Activated T-cell treated with anti-CD3 and anti-CD28 coated beads, Interleukin-2, amount 50 U/mL, for 24 hours (primary cell): ENCODE measurements around the gene CILP2.

Experiments
- DNase-seq: peaks from one replicate; pipeline ENCODE4 v3.0.0-alpha.2; 2020
- H3K27ac Mint-ChIP-seq: 2 replicates; pipeline ENCODE4 v1.8.0; 2020; ENCODE audit warnings: mild to moderate bottlenecking, mixed read lengths
- H3K27me3 Mint-ChIP-seq: 2 replicates; pipeline ENCODE4 v1.8.0; 2020; ENCODE audit warnings: mixed read lengths
- H3K36me3 Mint-ChIP-seq: 2 replicates; pipeline ENCODE4 v1.8.0; 2020; ENCODE audit warnings: low read depth, mixed read lengths
- H3K4me1 Mint-ChIP-seq: 2 replicates; pipeline ENCODE4 v1.8.0; 2020; ENCODE audit warnings: low read depth, mixed read lengths
- H3K4me3 Mint-ChIP-seq: 2 replicates; pipeline ENCODE4 v1.8.0; 2020; ENCODE audit warnings: mild to moderate bottlenecking, moderate library complexity, mixed read lengths
- H3K9me3 Mint-ChIP-seq: 2 replicates; pipeline ENCODE4 v1.8.0; 2020; ENCODE audit warnings: mixed read lengths

Gene CILP2

DNA sequence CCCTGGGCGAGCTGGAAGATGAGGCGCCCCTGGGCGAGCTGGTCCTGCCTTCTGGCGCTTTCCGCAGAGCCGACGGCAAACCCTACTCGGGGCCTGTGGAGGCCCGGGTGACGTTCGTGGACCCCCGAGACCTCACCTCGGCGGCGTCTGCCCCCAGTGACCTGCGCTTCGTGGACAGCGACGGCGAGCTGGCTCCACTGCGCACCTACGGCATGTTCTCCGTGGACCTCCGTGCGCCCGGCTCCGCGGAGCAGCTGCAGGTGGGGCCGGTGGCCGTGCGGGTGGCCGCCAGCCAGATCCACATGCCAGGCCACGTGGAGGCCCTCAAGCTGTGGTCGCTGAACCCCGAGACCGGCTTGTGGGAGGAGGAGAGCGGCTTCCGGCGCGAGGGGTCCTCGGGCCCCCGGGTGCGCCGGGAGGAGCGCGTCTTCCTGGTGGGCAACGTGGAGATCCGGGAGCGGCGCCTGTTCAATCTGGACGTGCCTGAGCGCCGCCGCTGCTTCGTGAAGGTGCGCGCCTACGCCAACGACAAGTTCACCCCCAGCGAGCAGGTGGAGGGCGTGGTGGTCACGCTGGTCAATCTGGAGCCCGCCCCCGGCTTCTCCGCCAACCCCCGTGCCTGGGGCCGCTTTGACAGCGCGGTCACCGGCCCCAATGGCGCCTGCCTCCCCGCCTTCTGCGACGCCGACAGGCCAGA lies 6.3 kb downstream of the CILP2 start:
- Mint-ChIP-seq H3K27me3 (peaks cover 3% of the 10 kb centered on the region), H3K4me1 (peaks cover 12% of the 10 kb centered on the region), H3K9me3 (no peaks in the 10 kb centered on the region)

DNA sequence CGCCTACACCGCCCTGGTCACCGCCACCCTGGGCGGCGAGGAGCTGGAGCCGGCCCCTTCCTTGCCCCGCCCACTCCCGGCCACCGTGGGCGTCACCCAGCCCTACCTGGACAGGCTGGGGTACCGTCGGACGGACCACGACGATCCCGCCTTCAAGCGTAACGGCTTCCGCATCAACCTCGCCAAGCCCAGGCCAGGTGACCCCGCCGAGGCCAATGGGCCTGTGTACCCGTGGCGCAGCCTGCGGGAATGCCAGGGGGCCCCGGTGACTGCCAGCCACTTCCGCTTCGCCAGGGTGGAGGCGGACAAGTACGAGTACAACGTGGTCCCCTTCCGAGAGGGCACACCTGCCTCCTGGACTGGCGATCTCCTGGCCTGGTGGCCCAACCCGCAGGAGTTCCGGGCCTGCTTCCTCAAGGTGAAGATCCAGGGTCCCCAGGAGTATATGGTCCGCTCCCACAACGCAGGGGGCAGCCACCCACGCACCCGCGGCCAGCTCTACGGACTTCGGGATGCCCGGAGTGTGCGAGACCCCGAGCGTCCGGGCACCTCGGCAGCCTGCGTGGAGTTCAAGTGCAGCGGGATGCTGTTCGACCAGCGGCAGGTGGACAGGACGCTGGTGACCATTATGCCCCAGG lies 7.0 kb downstream of the CILP2 start:
- no peak for DNase-seq

More for the DNA sequence above, 6.3 kb downstream of the CILP2 start:
- H3K27ac Mint-ChIP-seq = no peak overlapping the region
- H3K36me3 Mint-ChIP-seq = no peaks in the 10 kb centered on the region
- no peak overlapping the region for H3K4me3 Mint-ChIP-seq
- no peak for DNase-seq

DNA sequence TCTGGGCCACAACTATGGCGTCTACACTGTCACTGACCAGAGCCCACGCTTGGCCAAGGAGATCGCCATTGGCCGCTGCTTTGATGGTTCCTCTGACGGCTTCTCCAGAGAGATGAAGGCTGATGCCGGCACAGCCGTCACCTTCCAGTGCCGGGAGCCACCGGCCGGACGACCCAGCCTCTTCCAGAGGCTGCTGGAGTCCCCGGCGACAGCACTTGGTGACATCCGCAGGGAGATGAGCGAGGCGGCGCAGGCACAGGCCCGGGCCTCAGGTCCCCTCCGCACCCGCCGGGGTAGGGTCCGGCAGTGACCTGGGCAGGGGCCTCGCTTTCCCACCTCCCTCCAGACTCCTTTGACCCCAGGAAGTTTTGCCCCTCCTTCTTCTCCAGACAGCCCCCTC lies 7.6 kb downstream of the CILP2 start:
- peaks cover 3% of the 10 kb centered on the region for H3K27me3 Mint-ChIP-seq
- DNase-seq = no peak
- H3K36me3 Mint-ChIP-seq = no peaks in the 10 kb centered on the region
- H3K4me1 Mint-ChIP-seq = peaks cover 9% of the 10 kb centered on the region
- no peak overlapping the region for H3K27ac Mint-ChIP-seq
- no peak overlapping the region for H3K4me3 Mint-ChIP-seq
- no peaks in the 10 kb centered on the region for H3K9me3 Mint-ChIP-seq

More for the DNA sequence above, 7.0 kb downstream of the CILP2 start:
- Mint-ChIP-seq H3K27ac (no peak overlapping the region), H3K36me3 (no peaks in the 10 kb centered on the region), H3K27me3 (peaks cover 3% of the 10 kb centered on the region), H3K4me1 (peaks cover 12% of the 10 kb centered on the region), H3K4me3 (no peak overlapping the region), H3K9me3 (no peaks in the 10 kb centered on the region)

DNA sequence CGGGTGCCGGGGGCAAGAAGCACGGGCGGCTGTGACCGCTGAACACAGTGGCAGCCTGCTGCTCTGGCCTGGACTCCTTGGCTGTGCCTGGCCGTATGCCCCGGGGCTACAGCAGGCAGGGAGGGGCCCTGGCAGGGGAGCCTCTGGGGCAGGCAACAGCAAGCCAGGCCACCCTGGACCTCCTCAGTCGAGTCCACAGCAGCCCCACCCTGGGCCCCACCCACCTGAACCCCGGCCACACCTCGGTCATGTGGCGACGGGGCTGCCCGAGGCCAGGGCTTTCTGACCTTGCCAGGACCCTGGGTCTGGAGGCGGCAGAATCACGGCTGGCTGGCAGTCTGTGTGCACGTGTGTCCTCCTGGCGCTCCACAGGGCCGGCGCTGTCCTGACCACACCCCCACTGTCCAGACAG lies 8.7 kb downstream of the CILP2 start:
- DNase-seq = no peak
- Mint-ChIP-seq H3K9me3 (no peaks in the 10 kb centered on the region), H3K27me3 (peaks cover 3% of the 10 kb centered on the region), H3K4me3 (no peak overlapping the region), H3K4me1 (peaks cover 2% of the 10 kb centered on the region), H3K36me3 (no peaks in the 10 kb centered on the region), H3K27ac (no peak overlapping the region)

DNA sequence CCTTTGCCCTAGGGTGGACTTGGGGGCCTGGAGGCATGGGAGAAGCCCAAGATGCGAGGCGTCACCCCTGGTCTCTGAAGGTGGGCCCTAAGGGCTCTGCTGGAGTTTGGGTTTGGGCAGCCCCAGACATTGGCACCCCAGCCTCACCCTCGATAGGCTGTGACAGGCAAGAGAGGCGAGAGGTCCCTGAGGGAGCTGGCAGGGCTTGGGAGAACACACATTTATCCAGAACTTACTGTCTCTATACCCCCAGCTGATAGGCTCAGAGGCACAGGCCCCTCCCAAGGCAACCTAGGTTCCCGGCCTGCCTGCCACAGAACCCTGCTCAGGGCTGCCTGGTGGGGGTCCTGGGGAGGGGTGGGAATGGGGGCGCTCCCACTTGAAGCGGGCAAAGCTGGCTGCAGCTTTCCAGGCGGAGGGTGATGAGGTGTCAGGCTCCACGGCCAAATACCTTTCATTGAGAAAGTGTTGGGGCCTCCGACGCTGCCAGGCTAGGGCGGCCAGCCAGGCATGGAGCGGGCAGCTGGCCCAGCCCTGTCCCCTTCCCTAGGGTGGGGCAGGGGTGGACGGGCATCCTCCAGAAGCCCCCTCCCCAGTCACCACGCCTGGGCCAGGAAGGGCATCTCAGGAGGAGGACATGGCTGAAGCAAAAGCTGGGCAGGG lies 9.7 kb downstream of the CILP2 start:
- no peak overlapping the region for H3K27ac Mint-ChIP-seq
- H3K36me3 Mint-ChIP-seq = no peaks in the 10 kb centered on the region
- H3K27me3 Mint-ChIP-seq = peaks cover 3% of the 10 kb centered on the region
- H3K4me1 Mint-ChIP-seq = no peaks in the 10 kb centered on the region
- no peak for DNase-seq
- H3K9me3 Mint-ChIP-seq = no peaks in the 10 kb centered on the region
- no peak overlapping the region for H3K4me3 Mint-ChIP-seq

DNA sequence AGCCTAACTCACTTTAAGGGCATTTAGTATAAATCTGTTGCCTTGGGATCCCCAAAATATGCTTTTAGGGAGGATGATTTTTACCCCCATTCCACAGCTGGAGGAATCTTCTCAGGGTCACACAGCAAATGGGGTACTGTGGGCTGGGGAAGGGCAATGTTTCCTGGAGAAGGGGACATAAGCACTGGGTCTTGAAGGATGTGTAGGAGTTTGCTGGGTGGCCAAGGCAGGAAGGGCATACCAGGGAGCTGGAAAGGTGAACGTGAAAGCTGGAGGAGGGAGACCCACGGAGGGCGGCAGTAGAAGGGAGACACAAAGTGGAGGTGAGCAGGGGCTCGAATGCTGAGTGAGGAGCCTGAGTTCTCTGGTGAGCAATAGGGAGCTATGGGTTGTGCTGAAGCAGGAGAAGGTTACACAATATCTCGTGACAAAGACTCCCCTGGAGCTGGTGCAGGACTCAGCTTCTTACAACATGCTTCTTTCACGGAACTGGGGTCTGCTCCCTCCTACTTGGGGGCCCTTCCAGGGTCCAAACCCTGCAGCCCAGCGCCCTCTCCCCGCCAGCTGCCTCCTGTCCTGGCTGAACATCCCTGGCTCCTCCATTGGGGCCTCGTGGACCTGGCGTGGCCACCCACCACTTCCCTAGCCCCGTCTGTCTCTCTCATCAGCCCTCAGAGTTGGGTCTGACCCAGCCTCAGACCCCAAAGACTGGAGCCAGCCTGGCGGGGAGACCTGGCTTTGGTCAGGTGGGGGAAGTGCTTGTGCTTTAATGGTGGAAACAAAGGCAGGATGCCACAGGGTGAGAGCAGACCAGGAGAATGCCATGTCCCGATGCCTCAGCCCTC lies 11.1 kb downstream of the CILP2 start:
- Mint-ChIP-seq H3K27me3 (peaks cover 3% of the 10 kb centered on the region), H3K9me3 (no peaks in the 10 kb centered on the region), H3K4me1 (no peaks in the 10 kb centered on the region), H3K4me3 (no peak overlapping the region), H3K27ac (no peak overlapping the region), H3K36me3 (no peaks in the 10 kb centered on the region)
- no peak for DNase-seq

DNA sequence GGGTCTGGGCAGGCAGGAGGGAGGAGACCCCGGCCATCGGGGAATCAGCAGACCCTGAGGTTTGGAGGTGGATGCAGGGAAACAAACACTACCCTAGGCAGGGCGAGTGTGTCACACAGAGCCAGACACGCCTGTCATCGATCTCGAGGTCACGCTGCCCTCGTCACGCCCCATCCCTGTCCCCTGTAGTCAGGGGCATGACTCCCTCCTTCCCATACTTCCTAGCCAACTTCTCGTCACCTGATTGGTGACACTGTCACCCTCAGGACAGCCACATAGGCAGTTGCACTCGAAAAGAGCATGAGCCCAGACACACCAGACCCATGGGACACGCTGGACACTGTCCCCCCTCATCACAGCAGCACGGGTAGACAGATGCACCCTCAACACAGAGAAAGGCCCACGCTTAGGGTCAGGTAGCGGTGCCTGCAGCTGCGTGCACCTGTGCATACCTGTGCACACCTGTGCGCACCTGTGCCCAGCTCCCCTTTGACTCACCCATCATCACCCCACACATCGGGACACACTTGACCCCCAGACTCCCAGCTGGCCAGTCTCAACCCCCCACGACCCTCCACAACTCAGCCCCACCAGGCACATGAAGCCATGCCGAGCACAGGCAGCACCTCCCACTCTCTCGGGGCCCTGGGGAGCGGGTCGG lies 11.9 kb downstream of the CILP2 start:
- Mint-ChIP-seq H3K9me3 (no peaks in the 10 kb centered on the region), H3K4me3 (no peak overlapping the region), H3K4me1 (peaks cover 3% of the 10 kb centered on the region), H3K27ac (no peak overlapping the region), H3K36me3 (no peaks in the 10 kb centered on the region), H3K27me3 (peaks cover 3% of the 10 kb centered on the region)
- no peak for DNase-seq

DNA sequence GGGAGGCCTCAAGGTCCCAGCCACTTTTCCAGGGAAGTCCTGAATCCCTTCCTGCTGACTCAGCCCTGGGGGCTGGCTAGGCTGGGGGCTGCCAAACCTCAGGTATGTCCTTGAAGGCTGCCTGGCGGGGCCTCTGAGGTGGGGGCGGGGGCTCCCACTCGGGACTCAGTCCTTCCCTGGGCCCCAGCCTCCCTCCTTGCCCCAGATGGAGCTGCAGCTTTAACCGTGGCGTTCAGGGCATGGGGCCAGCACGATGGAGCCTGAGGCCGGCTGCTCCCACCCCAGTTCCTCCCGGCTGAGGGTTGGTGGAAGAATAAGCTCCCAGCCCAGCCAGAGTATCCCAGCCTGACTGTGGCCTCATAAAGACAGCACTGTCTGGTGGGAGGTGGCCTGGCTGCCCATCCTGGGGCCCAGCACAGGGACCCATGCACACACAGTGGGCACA lies 12.4 kb downstream of the CILP2 start:
- no peak for DNase-seq
- H3K27ac Mint-ChIP-seq = no peak overlapping the region

DNA sequence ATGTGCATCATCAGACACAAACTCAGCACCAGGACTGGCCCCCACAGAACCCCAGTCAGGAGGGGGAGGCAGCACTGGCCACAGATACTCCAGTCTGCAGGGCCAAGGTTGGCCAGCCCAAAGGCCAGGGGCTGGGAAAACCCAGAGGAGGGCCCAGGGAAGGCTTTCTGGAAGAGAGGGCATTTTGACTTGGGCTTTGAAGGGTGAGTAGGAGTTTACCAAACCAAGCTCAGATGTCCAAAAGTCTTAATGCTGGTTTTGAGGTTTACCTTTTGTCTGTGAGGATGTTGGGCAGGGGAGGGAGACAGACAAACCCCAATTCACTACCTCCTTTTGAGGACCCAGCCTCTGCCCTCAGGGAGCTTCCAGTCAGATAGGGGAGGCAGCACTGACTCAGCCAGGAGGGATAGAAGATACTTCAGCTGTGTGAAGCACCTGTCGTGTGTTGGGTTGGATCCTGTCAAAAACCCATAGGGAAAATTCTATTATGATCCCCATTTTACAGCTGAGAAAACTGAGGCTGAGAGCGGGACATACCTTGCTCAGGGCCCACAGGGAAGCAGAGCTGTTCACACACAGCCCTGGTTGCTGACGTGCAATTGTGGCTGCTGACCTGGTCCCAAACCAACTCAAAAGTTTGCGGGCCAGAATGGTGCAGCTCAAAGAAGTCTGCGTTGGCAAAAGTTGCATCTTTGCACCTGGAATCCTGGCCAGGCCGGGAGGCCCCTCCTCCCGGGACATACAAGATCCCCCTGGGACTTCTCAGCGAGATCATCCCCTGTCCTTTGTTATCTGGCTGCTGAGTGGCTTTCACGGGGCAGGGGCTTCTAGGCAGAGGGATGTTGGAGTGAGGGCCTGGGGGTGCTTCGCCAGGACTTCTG lies 13.1 kb downstream of the CILP2 start:
- no peaks in the 10 kb centered on the region for H3K36me3 Mint-ChIP-seq

More for the DNA sequence above, 12.4 kb downstream of the CILP2 start:
- Mint-ChIP-seq H3K27me3 (peaks cover 3% of the 10 kb centered on the region), H3K4me1 (peaks cover 3% of the 10 kb centered on the region), H3K4me3 (no peak overlapping the region), H3K36me3 (no peaks in the 10 kb centered on the region), H3K9me3 (no peaks in the 10 kb centered on the region)

DNA sequence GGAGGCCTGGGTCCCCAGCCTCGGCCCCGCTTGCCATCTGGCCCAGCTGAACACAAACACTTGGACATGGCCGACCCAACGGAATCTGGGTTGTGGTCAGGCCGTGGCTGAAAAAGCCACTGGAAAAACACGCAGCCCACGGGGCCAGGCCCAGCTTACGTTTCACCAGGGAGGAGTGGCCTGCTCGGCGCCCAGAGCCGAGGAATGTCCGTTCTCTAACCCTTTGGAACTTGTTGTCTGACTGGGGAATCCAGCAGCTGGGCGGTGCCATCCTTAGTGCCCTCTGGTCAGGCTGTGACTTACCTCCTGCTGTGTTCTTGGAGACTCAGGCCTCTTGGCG lies 13.8 kb downstream of the CILP2 start:
- Mint-ChIP-seq H3K4me1 (peaks cover 3% of the 10 kb centered on the region), H3K36me3 (no peaks in the 10 kb centered on the region), H3K4me3 (no peak overlapping the region), H3K27me3 (peaks cover 3% of the 10 kb centered on the region), H3K9me3 (no peaks in the 10 kb centered on the region), H3K27ac (no peak overlapping the region)
- DNase-seq = no peak

More for the DNA sequence above, 13.1 kb downstream of the CILP2 start:
- peaks cover 3% of the 10 kb centered on the region for H3K27me3 Mint-ChIP-seq
- H3K4me1 Mint-ChIP-seq = peaks cover 3% of the 10 kb centered on the region
- H3K9me3 Mint-ChIP-seq = no peaks in the 10 kb centered on the region
- H3K4me3 Mint-ChIP-seq = no peak overlapping the region
- H3K27ac Mint-ChIP-seq = no peak overlapping the region
- DNase-seq = no peak

DNA sequence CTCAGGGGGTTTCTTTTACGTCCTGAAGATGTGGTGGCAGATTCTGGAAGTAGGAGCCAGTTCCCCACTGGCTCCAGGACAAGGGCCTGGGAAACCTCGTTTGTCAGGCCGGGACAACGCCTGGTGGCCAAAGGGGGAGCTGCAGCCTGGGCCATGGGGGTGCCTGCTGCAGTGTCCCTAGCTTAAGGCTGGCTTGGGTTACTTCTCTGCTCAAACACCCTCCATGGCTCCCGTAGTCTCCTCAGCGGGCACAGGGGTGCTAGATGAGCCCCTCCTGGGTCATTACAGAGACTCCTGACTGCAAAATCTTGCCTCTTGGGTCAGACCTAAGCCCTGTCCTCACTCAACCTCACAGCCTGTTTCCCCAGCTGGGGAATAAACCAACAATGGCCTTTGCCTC lies 14.7 kb downstream of the CILP2 start:
- Mint-ChIP-seq H3K4me1 (peaks cover 3% of the 10 kb centered on the region), H3K27me3 (peaks cover 3% of the 10 kb centered on the region), H3K9me3 (no peaks in the 10 kb centered on the region), H3K27ac (no peak overlapping the region), H3K4me3 (no peak overlapping the region), H3K36me3 (no peaks in the 10 kb centered on the region)
- DNase-seq = no peak

DNA sequence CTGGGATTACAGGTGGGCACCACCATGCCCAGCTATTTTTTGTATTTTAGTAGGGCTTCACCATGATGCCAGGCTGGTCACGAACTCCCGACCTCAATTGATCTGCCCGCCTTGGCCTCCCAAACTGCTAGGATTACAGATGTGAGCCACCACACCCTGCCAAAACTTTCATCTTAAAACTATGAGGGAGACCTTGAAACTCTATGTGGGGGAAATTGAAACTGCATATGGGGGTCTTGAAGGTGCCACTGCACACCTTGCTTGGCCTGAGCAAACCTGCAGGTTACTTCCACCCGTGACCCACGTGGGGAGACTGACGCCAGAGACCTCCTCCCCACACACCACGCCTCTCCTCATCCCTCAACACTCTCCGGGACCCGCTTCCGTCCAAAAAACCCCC lies 15.6 kb downstream of the CILP2 start:
- Mint-ChIP-seq H3K36me3 (peaks cover 2% of the 10 kb centered on the region), H3K4me3 (no peak overlapping the region), H3K27ac (no peak overlapping the region), H3K4me1 (peaks cover 3% of the 10 kb centered on the region), H3K27me3 (peaks cover 3% of the 10 kb centered on the region), H3K9me3 (no peaks in the 10 kb centered on the region)
- no peak for DNase-seq
